ENCODE measurements around the gene EPX.

EPX gene

DNA sequence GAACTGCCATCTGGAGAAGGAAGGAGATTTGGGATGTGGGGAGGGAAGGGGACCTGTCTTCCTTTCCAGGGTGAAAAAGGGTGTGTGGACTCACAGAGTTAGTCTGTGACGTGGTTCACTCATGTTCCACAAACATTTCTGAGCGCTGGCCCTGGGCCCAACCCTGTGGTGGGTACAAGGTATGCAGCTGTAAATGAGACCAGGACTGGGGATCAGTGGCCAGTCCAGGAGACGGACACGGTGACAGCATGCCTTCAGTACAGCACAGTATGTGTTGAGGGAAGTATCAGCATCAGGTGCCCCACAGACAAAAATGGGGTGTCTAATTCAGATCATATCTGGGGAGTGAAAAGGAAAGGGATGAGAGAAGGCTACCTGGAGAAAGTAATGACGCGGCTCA is 5.5 kb upstream of the EPX start:
- no peak for DNase-seq

GRCh38 chr17:58187675-58188074 is 4.9 kb upstream of the EPX start:
- DNase-seq: no peak

DNA sequence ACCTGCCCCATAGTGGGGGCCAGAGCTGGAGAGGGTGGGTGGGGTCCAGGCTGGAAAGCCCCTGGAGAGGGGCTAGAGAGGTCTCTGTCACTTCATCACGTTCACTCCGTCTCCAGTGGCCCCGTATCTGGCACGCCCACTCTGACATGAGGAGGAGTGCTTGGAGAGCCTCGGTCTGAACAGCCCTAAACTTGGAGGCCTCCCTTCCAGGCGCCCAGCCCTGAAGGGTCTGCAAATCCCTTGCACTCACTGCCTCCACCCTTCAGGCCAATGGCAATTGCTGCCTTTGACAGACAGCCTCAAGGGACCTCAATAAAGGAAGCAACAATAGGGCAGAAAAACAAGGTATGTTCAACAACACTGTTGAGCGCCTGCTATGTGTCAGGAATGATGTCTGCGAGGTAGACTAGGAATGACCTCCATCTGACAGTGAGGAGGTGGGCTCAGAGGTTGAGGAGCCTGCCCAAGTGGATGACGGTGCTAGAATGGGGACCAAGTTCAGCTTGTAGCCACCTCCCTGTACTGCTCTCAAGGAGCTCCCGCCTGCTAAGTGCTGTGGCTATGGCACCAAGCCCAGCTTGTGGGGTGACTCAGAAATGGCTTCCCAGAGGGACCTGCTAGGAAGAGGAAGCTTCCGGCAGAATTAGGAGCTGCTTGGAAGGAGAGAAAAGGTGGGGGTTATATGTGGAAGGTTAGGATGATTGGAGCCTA is 2.9 kb upstream of the EPX start:
- DNase-seq: no peak

DNA sequence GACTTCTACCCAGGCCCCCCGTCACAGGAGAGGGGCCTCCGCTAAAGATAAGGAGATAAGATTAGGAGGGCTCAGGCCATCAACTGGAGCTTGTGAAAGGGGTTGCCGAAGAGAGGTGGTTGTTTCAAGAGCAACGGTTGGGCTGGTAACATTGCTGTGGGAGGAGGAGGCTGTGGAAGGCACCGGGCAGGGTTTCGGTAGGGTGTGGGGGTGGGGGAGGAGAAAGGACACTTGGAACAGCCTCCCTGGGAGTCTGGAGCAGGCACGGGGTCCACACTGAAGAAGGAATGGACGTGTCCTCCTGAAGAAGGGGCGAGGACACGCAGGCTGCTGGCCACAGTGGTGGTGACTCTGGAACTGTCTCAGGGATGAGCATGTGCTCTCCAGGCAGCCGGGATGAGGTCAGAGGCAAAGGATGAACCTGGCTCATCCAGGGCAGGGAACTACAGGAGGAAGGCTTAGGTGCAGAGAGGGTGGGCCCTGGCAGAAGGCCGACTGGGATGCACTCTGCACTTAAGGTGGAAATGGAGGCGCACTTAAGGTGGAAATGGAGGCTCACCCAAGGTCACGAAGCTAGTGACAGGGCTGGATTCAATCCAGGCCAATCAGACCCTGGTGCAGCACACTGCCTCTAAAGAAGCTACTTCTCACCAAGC is 1.2 kb upstream of the EPX start:
- no peak for DNase-seq

DNA sequence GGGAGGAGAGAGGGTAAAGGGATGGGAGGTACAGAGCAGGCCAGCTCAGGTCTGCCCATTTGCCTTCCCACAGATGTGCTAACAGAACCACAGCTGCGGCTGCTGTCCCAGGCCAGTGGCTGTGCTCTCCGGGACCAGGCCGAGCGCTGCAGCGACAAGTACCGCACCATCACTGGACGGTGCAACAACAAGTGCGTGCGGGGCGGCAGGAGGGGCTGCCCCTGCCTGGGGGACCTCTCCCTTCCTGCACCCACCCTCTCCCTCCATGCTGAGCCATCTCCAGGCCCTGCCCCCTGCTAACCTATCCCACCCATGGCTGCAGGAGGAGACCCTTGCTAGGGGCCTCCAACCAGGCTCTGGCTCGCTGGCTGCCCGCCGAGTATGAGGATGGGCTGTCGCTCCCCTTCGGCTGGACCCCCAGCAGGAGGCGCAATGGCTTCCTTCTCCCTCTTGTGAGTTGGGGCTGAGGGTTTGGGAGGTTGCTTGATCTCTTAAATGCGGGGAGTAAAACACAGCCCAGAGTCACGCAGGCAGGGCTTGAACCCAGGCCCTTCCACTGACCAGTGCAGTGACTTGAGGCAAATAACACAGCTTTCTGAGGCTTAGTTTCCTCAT is 1.2 kb downstream of the EPX start:
- no peak for DNase-seq

DNA sequence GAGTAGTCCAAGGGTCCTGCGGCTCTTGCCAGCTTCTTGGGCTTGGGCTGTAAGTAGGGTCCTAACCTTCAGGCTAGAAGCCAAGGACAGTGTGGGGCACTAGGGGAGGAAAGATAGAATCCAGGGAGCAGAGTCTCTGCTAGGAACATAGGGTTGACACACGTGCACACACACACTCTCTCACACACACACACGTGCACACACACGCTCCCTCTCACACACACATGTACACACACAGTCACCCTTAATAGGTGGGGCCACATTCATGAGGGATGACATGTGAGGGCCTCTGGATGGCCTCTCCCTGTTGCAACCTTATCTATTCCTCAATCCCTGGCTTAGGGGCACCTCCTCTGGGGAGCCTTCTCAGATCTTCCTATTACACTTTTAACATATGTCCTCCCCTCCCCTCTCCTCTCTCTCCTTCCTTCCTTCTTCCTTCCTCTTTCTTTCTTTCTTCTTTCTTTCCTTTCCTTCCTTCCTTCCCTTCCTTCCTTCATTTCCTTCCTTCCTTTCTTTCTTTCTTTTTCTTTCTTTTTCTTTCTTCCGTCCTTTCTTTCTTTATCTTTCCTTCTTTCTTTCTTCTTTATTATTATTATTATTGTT is 3.1 kb downstream of the EPX start:
- DNase-seq: no peak

GRCh38 chr17:58196610-58197009 is 4.1 kb downstream of the EPX start:
- DNase-seq: no peak

DNA sequence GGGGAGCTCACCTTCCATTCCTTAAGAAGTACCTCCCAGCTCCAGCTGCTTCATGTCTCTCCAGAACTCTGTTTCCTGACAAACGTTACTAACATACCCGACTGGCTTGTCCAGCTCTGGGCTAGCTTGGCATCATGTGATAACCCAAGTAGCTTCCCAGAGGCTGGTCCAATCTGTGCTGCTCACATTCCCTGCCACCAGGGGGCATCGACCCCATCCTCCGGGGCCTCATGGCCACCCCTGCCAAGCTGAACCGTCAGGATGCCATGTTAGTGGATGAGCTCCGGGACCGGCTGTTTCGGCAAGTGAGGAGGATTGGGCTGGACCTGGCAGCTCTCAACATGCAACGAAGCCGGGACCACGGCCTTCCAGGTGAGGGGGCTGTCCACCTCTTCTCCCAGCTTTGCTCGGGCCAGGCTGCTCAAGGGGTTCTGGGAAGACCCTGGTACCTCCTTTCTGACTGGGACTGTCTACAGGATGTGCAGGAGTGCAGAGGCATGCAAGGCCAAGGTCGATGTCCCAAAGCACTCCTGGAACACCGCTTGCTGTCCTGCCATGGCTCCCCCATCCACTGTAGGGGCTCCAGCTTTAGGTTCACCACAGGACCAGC is 7.6 kb downstream of the EPX start:
- peak; percentile 77 to 88 for DNase-seq

DNA sequence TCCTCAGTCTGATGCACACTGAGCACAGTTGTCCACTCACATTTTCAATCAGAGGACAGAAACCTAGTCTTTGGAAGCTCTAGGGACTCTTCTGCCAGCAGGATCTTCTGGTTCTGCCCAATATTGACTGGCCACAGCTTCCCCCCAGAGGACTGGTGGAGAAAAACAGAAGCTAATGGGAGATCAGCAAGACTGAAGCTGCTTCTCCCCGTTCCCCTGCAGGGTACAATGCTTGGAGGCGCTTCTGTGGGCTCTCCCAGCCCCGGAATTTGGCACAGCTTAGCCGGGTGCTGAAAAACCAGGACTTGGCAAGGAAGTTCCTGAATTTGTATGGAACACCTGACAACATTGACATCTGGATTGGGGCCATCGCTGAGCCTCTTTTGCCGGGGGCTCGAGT is 10.3 kb downstream of the EPX start:
- DNase-seq: no peak

DNA sequence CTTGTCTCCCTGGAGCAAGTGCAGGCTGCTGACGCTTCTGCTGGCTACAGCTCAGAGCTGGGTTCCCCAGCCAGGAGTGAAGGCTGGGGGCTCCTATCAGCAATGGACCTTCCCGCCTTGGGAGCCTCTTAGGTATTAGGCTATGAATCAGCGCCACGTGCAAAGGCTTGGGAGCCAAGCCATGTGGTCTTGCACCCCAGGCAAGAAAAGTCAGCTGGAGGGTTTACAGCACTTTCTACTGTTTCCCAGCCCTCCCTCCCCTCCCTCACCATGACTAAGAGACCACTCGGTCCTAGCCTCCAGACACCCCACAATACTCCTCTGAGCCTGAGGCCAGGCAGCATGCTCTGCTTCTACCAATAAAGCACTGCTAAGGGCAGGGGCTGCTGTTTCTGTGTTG is 12.3 kb downstream of the EPX start:
- no peak for DNase-seq

DNA sequence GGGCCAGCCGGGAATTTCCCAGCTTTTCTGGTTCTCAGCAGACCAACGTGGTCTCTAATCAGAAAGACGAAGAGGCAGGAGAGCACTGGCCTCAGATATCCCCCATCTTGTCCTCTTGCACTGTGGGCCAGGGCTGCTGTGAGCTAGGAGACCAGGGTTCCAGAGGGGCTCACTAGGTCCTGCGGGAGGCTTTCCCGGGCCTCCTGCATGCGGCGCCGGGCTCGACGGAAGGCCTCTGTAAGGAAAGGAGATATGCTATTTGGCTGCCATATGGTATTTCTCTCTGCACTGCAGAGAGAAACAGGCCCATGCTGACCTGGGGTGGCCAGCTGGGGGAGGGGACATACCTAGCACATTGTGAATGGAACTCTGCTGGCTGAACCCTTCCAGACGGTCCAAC is 13.4 kb downstream of the EPX start:
- no peak for DNase-seq

- DNase-seq: no peak
These were observed 14.9 kb downstream of the EPX start for GRCh38 chr17:58207451-58207850.

- no peak for DNase-seq
These were observed 15.8 kb downstream of the EPX start for GRCh38 chr17:58208344-58208743.

GRCh38 chr17:58210922-58211321 is 18.4 kb downstream of the EPX start:
- DNase-seq: no peak

- peak in 1 of 2 experiments; percentile 49 for DNase-seq
These were observed 23.2 kb downstream of the EPX start for GRCh38 chr17:58215685-58216084.

DNA sequence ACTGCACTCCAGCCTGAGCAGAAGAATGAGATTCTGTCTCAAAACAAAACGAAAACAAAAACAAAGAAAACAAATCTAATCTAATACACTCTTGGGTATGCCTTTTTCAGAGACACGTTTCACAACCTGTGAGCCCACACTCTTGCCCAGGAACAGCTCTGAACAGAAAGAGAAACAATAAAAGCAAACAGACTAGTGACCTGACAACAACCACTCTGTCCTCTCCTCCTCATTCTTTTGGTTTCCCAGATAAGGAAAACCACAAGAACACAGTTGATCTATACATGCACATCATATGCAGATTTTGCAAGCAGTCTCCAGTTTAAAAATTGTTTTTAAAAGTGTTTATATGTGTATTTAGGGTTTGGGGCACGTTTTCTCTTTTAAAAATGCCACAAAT is 25.2 kb downstream of the EPX start:
- no peak for DNase-seq

GRCh38 chr17:58219007-58219788 is 26.7 kb downstream of the EPX start, which contains the start of gene MKS1:
Gene MKS1, minus strand, starts transcription at chr17:58219255. Its CDS starts 25 bp downstream, at chr17:58219230.
- peak; percentile 87 to 96 for DNase-seq

GRCh38 chr17:58219789-58220183 is 27.3 kb downstream of the EPX start:
- DNase-seq: no peak

DNA sequence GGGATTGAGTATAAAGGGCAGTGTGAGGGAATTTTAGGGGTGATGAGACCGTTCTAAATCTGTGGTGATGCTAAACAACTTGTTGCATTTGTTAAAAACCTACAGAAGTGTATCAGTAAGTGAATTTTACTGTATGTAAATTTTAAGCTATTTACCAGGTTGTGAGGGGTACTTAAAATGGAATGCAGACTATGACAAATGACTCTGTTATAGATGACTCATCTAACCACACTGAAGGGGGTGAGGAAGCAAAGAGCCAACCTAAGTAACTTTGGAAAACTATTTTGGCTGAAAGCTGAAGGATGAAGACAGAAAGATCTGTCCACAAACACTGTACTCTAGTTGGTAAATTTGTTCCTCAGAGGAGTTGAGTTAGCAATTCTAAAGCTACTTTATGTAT is 31.8 kb downstream of the EPX start:
- DNase-seq: no peak

DNA sequence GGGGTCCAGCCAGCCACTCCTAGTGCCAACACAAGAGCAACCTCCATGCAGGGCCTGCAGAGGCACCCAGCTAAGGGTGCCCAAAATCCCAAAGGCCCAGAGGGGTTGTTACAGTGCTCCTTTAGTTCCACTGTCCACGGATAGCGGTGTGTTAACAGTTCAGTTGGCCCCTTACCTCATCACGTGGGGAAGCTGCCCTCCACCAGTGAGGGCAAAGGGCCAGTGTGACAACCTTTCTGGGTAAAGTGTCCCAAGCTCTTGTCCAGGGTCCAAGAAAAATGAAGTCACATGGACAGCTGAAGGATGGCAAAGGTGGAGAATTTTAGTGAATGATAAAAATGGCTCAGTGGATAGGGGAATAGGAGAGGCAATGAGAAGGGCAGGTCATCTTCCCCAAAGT is 35.2 kb downstream of the EPX start:
- DNase-seq: no peak

GRCh38 chr17:58228679-58229078 is 36.2 kb downstream of the EPX start:
- DNase-seq: no peak

GRCh38 chr17:58229384-58229783 is 36.9 kb downstream of the EPX start:
- DNase-seq: no peak

DNA sequence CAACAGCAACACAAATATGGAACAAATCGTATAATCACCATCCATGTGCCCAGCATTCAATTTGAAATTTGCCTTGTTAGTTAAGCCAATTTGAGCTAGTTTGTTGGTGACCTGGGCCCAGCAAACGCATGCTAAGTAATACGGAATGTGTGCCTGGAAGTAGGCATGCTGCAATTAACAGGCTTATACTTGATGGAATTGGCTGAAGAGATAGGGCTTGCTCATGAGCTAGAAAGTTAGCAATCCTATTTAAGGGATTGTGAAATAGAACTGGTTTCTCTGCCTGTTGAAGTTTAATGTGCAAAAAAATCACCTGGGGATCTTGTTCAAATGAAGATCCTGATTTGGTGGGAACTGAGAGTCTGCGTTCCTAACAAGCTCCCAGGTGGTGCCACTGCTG is 37.4 kb downstream of the EPX start:
- no peak for DNase-seq

Data from NCI-H526 (cell line).